ENCODE results near the gene TEP1. TPM values are rescaled to one million over a fixed set of nuclear protein-coding genes. Genes with fewer than 3 reads are reported as not detected.

TEP1 gene
- total and polyA plus RNA-seq, 2 of the 8 experiments (the other 6 are each of a cell fraction or from before 2014, with no cell fraction given) = 6.9 to 10.7 TPM

- Histone ChIP-seq H3K27me3 (replicated peaks in 1 of 4; ENCODE audit: control insufficient read depth in 3 of 4, extremely low read depth in 1 of 4, insufficient read depth in 3 of 4, low read length in 3 of 4) (no peaks in the 10 kb centered on the region), H3K23ac (ENCODE audit: insufficient read length) (no peak overlapping the region), H2AK5ac (ENCODE audit: low read depth, low read length) (no peak overlapping the region), H3K14ac (ENCODE audit: insufficient read length) (no peak overlapping the region), H3K23me2 (ENCODE audit: low read depth, low read length) (no peaks in the 10 kb centered on the region), H2BK5ac (ENCODE audit: low read depth, low read length) (no peak overlapping the region), H3K18ac (ENCODE audit: extremely low read depth, low read length) (no peak overlapping the region), H3K79me2 (ENCODE audit: control insufficient read depth in 1 of 2, insufficient read depth in 2 of 2, low read length in 2 of 2) (no peaks in the 10 kb centered on the region), H3K9ac (replicated peaks in 1 of 4; ENCODE audit: extremely low read depth in 1 of 4, low read depth in 3 of 4, low read length in 3 of 4) (no peak overlapping the region), H3K4ac (replicated peaks; ENCODE audit: insufficient read length, low read depth, low read length) (no peak overlapping the region), H3K56ac (replicated peaks; ENCODE audit: insufficient read length, low read depth, low read length) (no peak overlapping the region), H4K91ac (replicated peaks; ENCODE audit: insufficient read length, low read length) (no peak overlapping the region), H2BK15ac (ENCODE audit: low read length) (no peak overlapping the region), H3K27ac (ENCODE audit: low read depth, low read length) (no peak overlapping the region), H2BK20ac (ENCODE audit: low read length) (no peak overlapping the region), H2AFZ (ENCODE audit: low read length) (no peak overlapping the region), H3K79me1 (ENCODE audit: low read depth, low read length) (no peaks in the 10 kb centered on the region), H3K4me1 (replicated peaks in 1 of 4; ENCODE audit: control insufficient read depth in 3 of 4, insufficient read depth in 4 of 4, low read length in 3 of 4) (no peaks in the 10 kb centered on the region), H4K5ac (ENCODE audit: insufficient read length, low read depth, low read length) (no peak overlapping the region), H3K4me2 (ENCODE audit: insufficient read depth in 1 of 2, low read depth in 2 of 2, low read length in 2 of 2) (no peak overlapping the region), H3K36me3 (ENCODE audit: control insufficient read depth in 2 of 4, insufficient read depth in 4 of 4, low read length in 3 of 4) (peaks cover 3 to 22% (median 16%) of the 10 kb centered on the region in 4 experiments; a peak in 6 of 8 replicates), H3K9me3 (ENCODE audit: insufficient read depth in 2 of 2, low read depth in 1 of 2, low read length in 1 of 2) (no peaks in the 10 kb centered on the region), H4K20me1 (replicated peaks in 1 of 2; ENCODE audit: control insufficient read depth in 1 of 2, insufficient read depth in 2 of 2, low read length in 2 of 2) (peaks cover 2 to 3% of the 10 kb centered on the region in 2 experiments), H3K4me3 (ENCODE audit: extremely low read depth in 1 of 4, insufficient read depth in 2 of 4, low read depth in 3 of 4, low read length in 4 of 4) (no peak overlapping the region), H2BK120ac (replicated peaks; ENCODE audit: low read depth, low read length) (no peak overlapping the region), H4K8ac (ENCODE audit: extremely low read depth, insufficient read depth, low read length) (no peak overlapping the region), H2BK12ac (ENCODE audit: low read depth, low read length) (no peak overlapping the region)
- WGBS, 2 experiments (ENCODE audit: extremely low coverage in 1 of 2, insufficient coverage in 1 of 2, insufficient read length in 1 of 2, insufficient replicate concordance in 2 of 2, low coverage in 1 of 2, low lambda C conversion rate in 2 of 2, missing lambda C conversion rate in 1 of 2) = 60% methylated on average over 1 of the region's 1 CpG; no CpG with 5 or more reads in 1 of the 2 experiments
- CTCF ChIA-PET (ENCODE audit: partially characterized antibody) = interaction anchor here (0.9 kb wide), 1 partner anchor 74 kb away, joined by 3 read pairs; no protein-coding TSS in a partner anchor
- DNase-seq (ENCODE audit: low read depth in 1 of 2, low spot score in 2 of 2) (no peak), FAIRE-seq (no peak)
- POLR2A ChIA-PET (ENCODE audit: partially characterized antibody) = interaction anchor here (1.1 kb wide), 1 partner anchor 30 kb away, joined by 3 read pairs; no protein-coding TSS in a partner anchor
- TF ChIP-seq KDM4A (IDR thresholded peaks at IDR 0.05; ENCODE audit: low read depth, low read length, severe bottlenecking) = no peak
- no peak for TF ChIP-seq CTCF (IDR thresholded peaks at IDR 0.05; ENCODE audit: control extremely low read depth in 1 of 3, insufficient read depth in 1 of 3, low read depth in 1 of 3, low read length in 3 of 3)
- TF ChIP-seq RXRA (IDR thresholded peaks at IDR 0.05; ENCODE audit: insufficient read depth, low read depth, low read length) = no peak
- TF ChIP-seq CHD2 (IDR thresholded peaks at IDR 0.05; ENCODE audit: low read length) = no peak
- TF ChIP-seq POU5F1 (IDR thresholded peaks at IDR 0.05; ENCODE audit: low read depth, low read length) = no peak
- no peak for TF ChIP-seq HDAC2 (IDR thresholded peaks at IDR 0.05; ENCODE audit: borderline replicate concordance in 1 of 2, low read depth in 2 of 2, low read length in 2 of 2)
- TF ChIP-seq HDAC6 (IDR thresholded peaks at IDR 0.05; ENCODE audit: low read depth, low read length) = no peak
- no peak for TF ChIP-seq ZNF274 (IDR thresholded peaks at IDR 0.05; ENCODE audit: borderline replicate concordance, extremely low read depth, low read length)
- no peak for TF ChIP-seq E2F6 (IDR thresholded peaks at IDR 0.05)
- TF ChIP-seq CBX5 (IDR thresholded peaks at IDR 0.05; ENCODE audit: low read depth, low read length) = no peak
Measured at GRCh38 chr14:20379743-20380142, 33.6 kb downstream of the TEP1 start.
